Measurements from ENCODE around the gene ABLIM1. TPM values are rescaled to one million over a fixed set of nuclear protein-coding genes. Genes with fewer than 3 reads are reported as not detected.

The ABLIM1 gene
- total and polyA plus RNA-seq, 2 of the 13 experiments (the other 11 are each of a cell fraction or from before 2014, with no cell fraction given): 59.4 to 92.7 TPM

GRCh38 chr10:114552050-114552449 is 106.0 kb downstream of the ABLIM1 start (continued):
- no peak for TF ChIP-seq ZBTB40 (IDR thresholded peaks at IDR 0.05)
- TF ChIP-seq ZBTB40 (CRISPR knock-in tag; IDR thresholded peaks at IDR 0.05): no peak
- no peak for TF ChIP-seq FUBP1 (CRISPR knock-in tag; IDR thresholded peaks at IDR 0.05; ENCODE audit: borderline replicate concordance)
- TF ChIP-seq ZSCAN21 (CRISPR knock-in tag; IDR thresholded peaks at IDR 0.05; ENCODE audit: borderline replicate concordance): no peak
- no peak for TF ChIP-seq SNRNP70 (IDR thresholded peaks at IDR 0.05; ENCODE audit: low read depth, low read length)
- no peak for TF ChIP-seq SIX1 (CRISPR knock-in tag; IDR thresholded peaks at IDR 0.05; ENCODE audit: borderline replicate concordance)
- no peak for TF ChIP-seq RARG (CRISPR knock-in tag; IDR thresholded peaks at IDR 0.05; ENCODE audit: low read depth)
- TF ChIP-seq ZNF263 (CRISPR knock-in tag; IDR thresholded peaks at IDR 0.05): no peak
- TF ChIP-seq STAG1 (CRISPR knock-in tag; IDR thresholded peaks at IDR 0.05): no peak
- TF ChIP-seq RFXANK (CRISPR knock-in tag; IDR thresholded peaks at IDR 0.05): no peak
- no peak for TF ChIP-seq ZNF160 (CRISPR knock-in tag; IDR thresholded peaks at IDR 0.05)
- TF ChIP-seq ZBTB7A (CRISPR knock-in tag; IDR thresholded peaks at IDR 0.05): no peak
- TF ChIP-seq ZNF317 (CRISPR knock-in tag; IDR thresholded peaks at IDR 0.05): no peak
- TF ChIP-seq ZFP62 (CRISPR knock-in tag; IDR thresholded peaks at IDR 0.05): no peak
- no peak for TF ChIP-seq MED13 (CRISPR knock-in tag; IDR thresholded peaks at IDR 0.05)
- TF ChIP-seq JUN (CRISPR knock-in tag; IDR thresholded peaks at IDR 0.05): no peak
- no peak for TF ChIP-seq RNF219 (CRISPR knock-in tag; IDR thresholded peaks at IDR 0.05)

Measured in HepG2 (cell line).